LNCaP clone FGC (cell line): Measurements from ENCODE around the gene CCDC92B.

ENCODE experiments used
- DNase-seq: peaks from one replicate; pipeline ENCODE4 v3.0.0-alpha.2; 2011; ENCODE audit warnings: low read depth
- H3K4me3 ChIP-seq: 2 replicates; pipeline ENCODE4 v1.5.1; 2011; ENCODE audit warnings: mild to moderate bottlenecking, low read depth, low read length, control low read depth
- TF ChIP-seq, protein P1 (sequence below): IDR thresholded peaks from 2 replicates; pipeline ENCODE4 v1.5.1; 2012; ENCODE audit warnings: mild to moderate bottlenecking; ENCODE audit not compliant: control insufficient read depth, insufficient read depth; ENCODE audit errors: extremely low read depth

The CCDC92B gene

DNA sequence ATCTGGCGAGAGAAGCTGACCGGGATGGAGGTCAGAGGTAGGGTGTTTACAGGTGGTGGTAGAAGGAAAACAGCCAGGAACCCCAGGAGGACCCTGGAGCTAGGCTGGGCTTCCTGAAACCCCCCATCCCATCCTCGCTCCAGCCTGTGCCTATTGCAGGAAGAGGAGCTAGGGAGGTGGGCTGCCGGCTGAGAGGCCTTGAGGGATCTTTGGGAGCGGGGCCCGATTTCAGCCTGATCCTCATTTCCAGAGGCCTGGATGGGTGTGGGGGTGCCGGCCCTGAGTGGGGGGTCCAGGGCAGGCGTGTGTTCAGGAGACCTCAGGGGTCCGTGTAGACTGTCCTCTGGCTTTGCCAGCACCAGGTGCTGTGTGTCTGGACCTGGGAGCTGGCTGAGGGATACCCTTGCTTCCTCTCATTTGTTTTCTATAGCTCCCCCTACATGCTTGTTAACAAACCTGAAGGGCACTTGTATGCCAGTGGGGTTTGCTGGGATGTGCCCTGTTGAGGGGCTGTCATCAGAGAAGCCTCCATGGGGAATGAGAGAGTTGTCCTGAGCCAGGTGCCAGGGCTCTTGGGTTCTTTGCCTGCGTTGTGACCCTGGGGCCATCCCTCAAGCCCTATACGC, 27.9 kb upstream of the CCDC92B start:
- no peak for DNase-seq
- TF ChIP-seq, protein P1, sequence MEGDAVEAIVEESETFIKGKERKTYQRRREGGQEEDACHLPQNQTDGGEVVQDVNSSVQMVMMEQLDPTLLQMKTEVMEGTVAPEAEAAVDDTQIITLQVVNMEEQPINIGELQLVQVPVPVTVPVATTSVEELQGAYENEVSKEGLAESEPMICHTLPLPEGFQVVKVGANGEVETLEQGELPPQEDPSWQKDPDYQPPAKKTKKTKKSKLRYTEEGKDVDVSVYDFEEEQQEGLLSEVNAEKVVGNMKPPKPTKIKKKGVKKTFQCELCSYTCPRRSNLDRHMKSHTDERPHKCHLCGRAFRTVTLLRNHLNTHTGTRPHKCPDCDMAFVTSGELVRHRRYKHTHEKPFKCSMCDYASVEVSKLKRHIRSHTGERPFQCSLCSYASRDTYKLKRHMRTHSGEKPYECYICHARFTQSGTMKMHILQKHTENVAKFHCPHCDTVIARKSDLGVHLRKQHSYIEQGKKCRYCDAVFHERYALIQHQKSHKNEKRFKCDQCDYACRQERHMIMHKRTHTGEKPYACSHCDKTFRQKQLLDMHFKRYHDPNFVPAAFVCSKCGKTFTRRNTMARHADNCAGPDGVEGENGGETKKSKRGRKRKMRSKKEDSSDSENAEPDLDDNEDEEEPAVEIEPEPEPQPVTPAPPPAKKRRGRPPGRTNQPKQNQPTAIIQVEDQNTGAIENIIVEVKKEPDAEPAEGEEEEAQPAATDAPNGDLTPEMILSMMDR, result no peak
- no peak overlapping the region for H3K4me3 ChIP-seq

DNA sequence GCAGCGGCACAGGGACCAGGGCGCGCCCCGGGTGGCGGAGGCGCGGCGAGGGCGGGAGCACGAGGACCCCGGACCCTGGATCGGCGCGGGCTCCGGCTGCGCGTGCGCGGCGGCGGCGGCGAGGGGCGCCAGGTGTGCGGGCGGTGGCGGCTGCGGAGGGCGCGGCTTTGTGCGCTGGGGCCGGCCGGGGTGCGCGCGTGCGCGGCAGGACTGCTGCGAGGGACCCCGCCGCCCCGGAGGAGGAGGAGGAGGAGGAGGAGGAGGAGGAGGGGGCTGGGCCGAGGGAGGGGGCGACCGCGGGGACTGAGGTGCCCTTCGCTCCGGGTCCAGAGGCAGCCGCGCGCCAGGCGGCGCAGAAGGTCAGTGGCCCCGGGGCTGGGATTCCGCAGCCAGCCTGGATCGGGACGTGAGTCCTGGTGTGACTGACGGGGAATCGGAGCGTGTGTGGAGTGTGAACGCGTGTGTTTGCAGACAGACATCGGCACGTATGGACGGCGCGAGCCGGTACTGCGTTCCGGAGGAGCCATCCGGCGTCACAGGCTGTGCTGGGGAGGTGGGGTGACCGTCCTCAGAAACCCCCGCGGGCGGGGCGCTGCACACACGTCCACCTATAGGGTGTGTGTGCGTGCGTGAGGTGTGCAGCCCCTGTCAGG, 27.3 kb upstream of the CCDC92B start:
- TF ChIP-seq, protein P1, result no peak
- DNase-seq, result no peak
- no peak overlapping the region for H3K4me3 ChIP-seq

DNA sequence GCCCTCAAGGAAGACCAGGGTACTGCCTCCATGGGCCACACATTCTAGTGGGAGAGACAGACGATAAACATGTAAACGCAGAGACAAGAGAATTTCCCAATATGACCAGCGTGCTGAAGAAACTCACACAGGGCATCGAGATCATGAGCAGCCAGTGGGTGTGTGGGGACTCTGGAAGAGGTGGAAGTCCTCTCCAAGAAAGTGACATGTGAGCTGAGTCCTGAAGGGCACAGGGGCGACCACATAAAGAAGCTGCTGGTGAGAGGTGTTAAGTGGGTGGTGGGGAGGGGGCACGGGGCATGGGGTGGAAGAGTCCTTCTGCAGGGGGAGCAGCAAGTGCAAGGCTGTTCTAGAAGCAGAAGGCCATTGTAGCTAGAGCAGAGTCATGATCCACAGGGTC, 25.8 kb upstream of the CCDC92B start:
- H3K4me3 ChIP-seq, result no peak overlapping the region
- TF ChIP-seq, protein P1, result no peak
- DNase-seq, result no peak

DNA sequence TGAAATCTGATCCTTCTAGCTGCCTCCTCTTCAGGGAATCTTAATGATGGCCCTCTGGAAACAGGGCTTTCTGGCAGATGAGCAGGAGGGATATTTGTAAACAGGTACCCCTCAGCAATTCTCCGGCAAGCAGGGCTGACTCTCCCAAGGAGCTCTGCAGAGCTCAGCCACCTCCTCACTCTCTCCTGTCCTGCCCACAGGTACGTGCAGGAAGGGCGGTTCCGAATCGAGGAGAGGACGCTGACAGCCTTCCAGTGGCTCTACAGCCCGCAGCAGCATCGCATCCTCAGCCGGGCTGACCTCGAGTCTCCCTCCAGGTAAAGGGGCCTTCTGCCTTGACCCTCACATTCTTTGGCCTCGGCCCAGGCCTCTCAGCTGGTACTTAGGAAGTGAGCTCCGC, 20.7 kb upstream of the CCDC92B start:
- TF ChIP-seq, protein P1, result no peak
- H3K4me3 ChIP-seq, result no peak overlapping the region
- no peak for DNase-seq

DNA sequence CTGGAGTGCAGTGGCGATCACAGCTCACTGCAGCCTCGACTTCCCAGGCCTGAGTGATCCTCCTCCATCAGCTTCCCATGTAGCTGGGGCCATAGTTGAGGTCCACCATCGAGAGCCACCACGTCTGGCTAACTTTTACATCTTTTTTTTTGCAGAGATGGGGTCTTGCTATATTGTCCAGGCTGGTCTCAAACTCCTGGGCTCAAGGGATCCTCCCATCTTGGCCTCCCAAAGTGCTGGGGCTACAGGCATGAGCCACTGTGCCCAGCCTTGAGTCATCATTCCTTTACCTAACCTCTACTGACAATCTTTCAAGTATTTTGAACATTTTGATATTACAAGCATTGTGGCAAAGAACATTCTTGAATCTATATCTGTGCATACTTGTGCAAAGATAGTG, 9.4 kb upstream of the CCDC92B start:
- no peak overlapping the region for H3K4me3 ChIP-seq
- TF ChIP-seq, protein P1, result no peak
- DNase-seq, result no peak

DNA sequence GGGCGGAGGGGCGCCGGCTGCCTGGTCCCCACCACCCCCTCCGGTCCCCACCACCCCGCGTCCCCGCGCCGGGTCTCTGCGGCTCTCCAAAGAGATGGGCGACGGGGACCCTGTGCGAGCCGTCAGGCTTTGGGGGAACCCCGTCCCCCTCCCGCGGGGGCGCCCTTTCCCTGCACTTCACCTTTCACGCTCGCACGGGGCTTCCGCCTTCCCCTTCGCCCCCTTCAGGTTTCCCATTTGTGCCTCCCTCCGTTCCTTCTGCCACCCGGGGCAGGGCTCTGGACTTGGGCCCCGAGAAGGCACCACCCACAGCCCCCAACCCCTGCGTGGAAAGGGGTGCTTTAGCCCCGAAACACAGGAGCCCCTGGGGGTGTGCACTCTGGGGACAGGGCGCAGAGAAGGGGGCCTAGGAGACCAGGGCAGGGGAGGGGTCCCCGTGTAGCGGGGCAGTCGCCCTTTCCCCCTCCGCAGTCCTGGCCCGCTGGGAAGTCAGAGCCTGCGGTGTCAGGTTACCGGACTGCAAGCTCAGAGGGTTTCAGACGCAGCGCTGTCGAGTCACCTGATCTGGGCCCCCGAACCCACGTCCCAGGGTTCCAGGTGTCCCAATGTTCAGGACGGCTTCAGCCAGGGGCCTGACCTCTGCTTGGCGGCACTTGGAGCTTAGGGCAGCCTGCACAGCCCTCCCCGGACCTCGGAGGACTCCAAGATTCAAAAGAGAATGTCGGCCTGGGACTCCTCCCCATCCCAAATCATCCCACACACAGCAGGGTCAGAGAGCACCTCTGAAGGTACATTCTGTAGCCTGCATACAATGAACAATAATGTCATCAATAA, 6.7 kb upstream of the CCDC92B start:
- H3K4me3 ChIP-seq, result no peak overlapping the region
- DNase-seq, result no peak
- TF ChIP-seq, protein P1, result no peak

DNA sequence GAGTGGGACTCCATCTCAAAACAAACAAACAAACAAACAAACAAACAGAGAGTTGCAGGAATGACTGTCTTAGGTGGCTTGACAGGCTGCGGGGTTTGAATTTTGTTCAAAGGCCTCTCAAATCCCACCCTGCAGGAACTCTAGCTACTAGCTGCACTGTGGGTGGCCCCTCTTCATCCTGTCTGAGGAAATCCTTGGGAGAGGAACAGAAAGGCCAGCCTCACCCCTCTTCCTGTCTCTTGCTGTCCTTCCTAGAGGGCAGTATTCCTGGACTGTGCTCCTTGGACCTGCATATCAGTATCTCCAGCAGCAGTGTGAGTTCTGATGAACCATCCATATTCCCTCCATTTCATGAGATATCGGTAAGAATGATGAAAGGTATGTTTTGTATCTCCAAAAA, 2.0 kb upstream of the CCDC92B start:
- no peak for DNase-seq
- no peak overlapping the region for H3K4me3 ChIP-seq
- TF ChIP-seq, protein P1, result 0 out of 2 replicates have a peak, but pooled peaks have one; percentile 14
